ENCODE data around the gene FNDC4. TPM values are rescaled to one million over a fixed set of nuclear protein-coding genes. Genes with fewer than 3 reads are reported as not detected.
A peak's percentile ranks its signal among the peaks of the same experiment; 100 is the strongest.

The FNDC4 gene
- total and polyA plus RNA-seq, 4 donors, result 11.4 to 165 (median 41.8) TPM

GRCh38 chr2:27501042-27501441 is 6.0 kb upstream of the FNDC4 start:
- peak; percentile 79 for TF ChIP-seq YY1 (IDR thresholded peaks at IDR 0.05)
- peak; percentile 89 to 98 for TF ChIP-seq HNF4A (conservative IDR thresholded peaks at IDR 0.05)
- no peak for TF ChIP-seq EGR1 (IDR thresholded peaks at IDR 0.05; ENCODE audit: low read depth in 2 of 2)
- peak; percentile 23 for TF ChIP-seq FOXA1 (IDR thresholded peaks at IDR 0.05)
- TF ChIP-seq RAD21 (IDR thresholded peaks at IDR 0.05), result peak; percentile 42 to 53
- TF ChIP-seq, protein P1, sequence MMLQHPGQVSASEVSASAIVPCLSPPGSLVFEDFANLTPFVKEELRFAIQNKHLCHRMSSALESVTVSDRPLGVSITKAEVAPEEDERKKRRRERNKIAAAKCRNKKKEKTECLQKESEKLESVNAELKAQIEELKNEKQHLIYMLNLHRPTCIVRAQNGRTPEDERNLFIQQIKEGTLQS (IDR thresholded peaks at IDR 0.05), result no peak
- TF ChIP-seq ZBTB33 (IDR thresholded peaks at IDR 0.05), result peak; percentile 57
- TF ChIP-seq, protein P2, sequence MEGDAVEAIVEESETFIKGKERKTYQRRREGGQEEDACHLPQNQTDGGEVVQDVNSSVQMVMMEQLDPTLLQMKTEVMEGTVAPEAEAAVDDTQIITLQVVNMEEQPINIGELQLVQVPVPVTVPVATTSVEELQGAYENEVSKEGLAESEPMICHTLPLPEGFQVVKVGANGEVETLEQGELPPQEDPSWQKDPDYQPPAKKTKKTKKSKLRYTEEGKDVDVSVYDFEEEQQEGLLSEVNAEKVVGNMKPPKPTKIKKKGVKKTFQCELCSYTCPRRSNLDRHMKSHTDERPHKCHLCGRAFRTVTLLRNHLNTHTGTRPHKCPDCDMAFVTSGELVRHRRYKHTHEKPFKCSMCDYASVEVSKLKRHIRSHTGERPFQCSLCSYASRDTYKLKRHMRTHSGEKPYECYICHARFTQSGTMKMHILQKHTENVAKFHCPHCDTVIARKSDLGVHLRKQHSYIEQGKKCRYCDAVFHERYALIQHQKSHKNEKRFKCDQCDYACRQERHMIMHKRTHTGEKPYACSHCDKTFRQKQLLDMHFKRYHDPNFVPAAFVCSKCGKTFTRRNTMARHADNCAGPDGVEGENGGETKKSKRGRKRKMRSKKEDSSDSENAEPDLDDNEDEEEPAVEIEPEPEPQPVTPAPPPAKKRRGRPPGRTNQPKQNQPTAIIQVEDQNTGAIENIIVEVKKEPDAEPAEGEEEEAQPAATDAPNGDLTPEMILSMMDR (IDR thresholded peaks at IDR 0.05; ENCODE audit: low read depth, low read length, missing input control), result no peak
- TF ChIP-seq, protein P3, sequence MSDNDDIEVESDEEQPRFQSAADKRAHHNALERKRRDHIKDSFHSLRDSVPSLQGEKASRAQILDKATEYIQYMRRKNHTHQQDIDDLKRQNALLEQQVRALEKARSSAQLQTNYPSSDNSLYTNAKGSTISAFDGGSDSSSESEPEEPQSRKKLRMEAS (IDR thresholded peaks at IDR 0.05), result peak; percentile 84
- TF ChIP-seq GABPA (IDR thresholded peaks at IDR 0.05 in 1 of 2, conservative IDR thresholded peaks at IDR 0.05 in 1 of 2), result peak in 1 of 2 donors; percentile 28
- TF ChIP-seq SP1 (IDR thresholded peaks at IDR 0.05), result peak; percentile 66
- TF ChIP-seq FOXA2 (IDR thresholded peaks at IDR 0.05), result peak; percentile 44
- no peak for TF ChIP-seq NR2F2 (IDR thresholded peaks at IDR 0.05)
- peak in 1 of 2 donors; percentile 87 for TF ChIP-seq JUND (IDR thresholded peaks at IDR 0.05)
- no peak for TF ChIP-seq TAF1 (conservative IDR thresholded peaks at IDR 0.05)
- peak; percentile 57 to 92 for TF ChIP-seq RXRA (IDR thresholded peaks at IDR 0.05)
- no peak for TF ChIP-seq HNF4G (IDR thresholded peaks at IDR 0.05)
- TF ChIP-seq REST (IDR thresholded peaks at IDR 0.05), result peak; percentile 61
- Histone ChIP-seq H3K36me3 (ENCODE audit: control insufficient read depth in 4 of 4, insufficient read depth in 3 of 4, low read depth in 1 of 4, low read length in 3 of 4) (peaks cover 0 to 34% (median 12%) of the 10 kb centered on the region in 4 donors), H3K4me1 (ENCODE audit: control insufficient read depth in 4 of 4, insufficient read depth in 4 of 4, low read length in 3 of 4) (peaks cover 10 to 51% (median 39%) of the 10 kb centered on the region in 4 donors), H3K9ac (ENCODE audit: low read depth in 1 of 2, low read length in 2 of 2) (no peak overlapping the region), H3K9me3 (ENCODE audit: control insufficient read depth in 4 of 4, low read length in 3 of 4) (no peaks in the 10 kb centered on the region), H3K27ac (ENCODE audit: low read depth in 1 of 2, low read length in 2 of 2) (peak overlapping the region; percentile 12 to 52), H3K4me3 (ENCODE audit: low read depth in 1 of 3, low read length in 3 of 3) (no peak overlapping the region), H3K27me3 (ENCODE audit: control insufficient read depth in 4 of 4, insufficient read depth in 4 of 4, low read length in 3 of 4) (no peaks in the 10 kb centered on the region)
- DNase-seq (ENCODE audit: low spot score), result no peak
